CD4-positive, alpha-beta T cell (primary cell): Measurements from ENCODE around the gene PODXL. TPM values are rescaled to one million over a fixed set of nuclear protein-coding genes. Genes with fewer than 3 reads are reported as not detected.

ENCODE experiments used
- ATAC-seq: fragments of 200-7000 bp; cut with Tn5 transposase; one replicate; pipeline ENCODE4 v1.10.0; 2022; ENCODE audit warnings: mild to moderate bottlenecking; ENCODE audit not compliant: poor library complexity
- CTCF ChIA-PET: fragments of 350-600 bp; sonication (Branson Sonifier 250); formaldehyde crosslinking; loops from one replicate; lab custom pipeline; 2021; ENCODE audit warnings: antibody characterized with exemption, inconsistent platforms; lab: Charles Lee
- POLR2A ChIA-PET: fragments of 350-600 bp; sonication (Branson Sonifier 250); formaldehyde crosslinking; loops from one replicate; lab custom pipeline; 2021; ENCODE audit warnings: antibody characterized with exemption, inconsistent platforms; lab: Charles Lee
- DNase-seq, 14 experiments: peaks; one replicate each; pipeline ENCODE4 v3.0.0-alpha.2; 2013 to 2020; ENCODE audit warnings: mixed read lengths in 2 of 14
- H3K27ac ChIP-seq, 2 donors: one replicate each; pipeline versions ENCODE4 v1.5.1 to v1.7.0; 2013; ENCODE audit warnings: low read length in 2 of 2, low read depth in 1 of 2, mild to moderate bottlenecking in 1 of 2
- H3K27me3 ChIP-seq, 2 experiments: 1 replicate in 1 of 2; 2 replicates in 1 of 2; pipeline versions ENCODE4 v1.6.1 to v1.7.0; 2013; ENCODE audit warnings: low read length in 2 of 2, control low read depth in 1 of 2, mild to moderate bottlenecking in 1 of 2, moderate library complexity in 1 of 2; ENCODE audit not compliant: insufficient read depth in 2 of 2, control insufficient read depth in 1 of 2
- H3K36me3 ChIP-seq: one replicate; pipeline ENCODE4 v1.6.1; 2013; ENCODE audit warnings: low read length, control low read depth; ENCODE audit not compliant: insufficient read depth
- H3K4me1 ChIP-seq: one replicate; pipeline ENCODE4 v1.6.1; 2013; ENCODE audit warnings: low read length, control low read depth; ENCODE audit not compliant: insufficient read depth
- H3K4me3 ChIP-seq: one replicate; pipeline ENCODE4 v1.5.1; 2013; ENCODE audit warnings: mild to moderate bottlenecking, low read length, moderate library complexity
- H3K9me3 ChIP-seq, 2 experiments: 1 replicate in 1 of 2; 2 replicates in 1 of 2; pipeline versions ENCODE4 v1.6.1 to v1.7.0; 2013; ENCODE audit warnings: low read length in 2 of 2, mild to moderate bottlenecking in 2 of 2, control low read depth in 1 of 2, moderate library complexity in 1 of 2; ENCODE audit not compliant: control insufficient read depth in 1 of 2, insufficient read depth in 1 of 2
- H3K27ac Mint-ChIP-seq: one replicate; pipeline ENCODE4 v1.8.0; 2020; ENCODE audit warnings: mixed read lengths
- H3K27me3 Mint-ChIP-seq: one replicate; pipeline ENCODE4 v1.8.0; 2021; ENCODE audit warnings: mixed read lengths
- H3K36me3 Mint-ChIP-seq: one replicate; pipeline ENCODE4 v1.8.0; 2021; ENCODE audit warnings: low read depth, mixed read lengths
- H3K4me1 Mint-ChIP-seq: one replicate; pipeline ENCODE4 v1.8.0; 2021; ENCODE audit warnings: low read depth, mixed read lengths
- H3K4me3 Mint-ChIP-seq: one replicate; pipeline ENCODE4 v1.8.0; 2020; ENCODE audit warnings: mild to moderate bottlenecking, mixed read lengths
- H3K9me3 Mint-ChIP-seq: one replicate; pipeline ENCODE4 v1.8.0; 2020; ENCODE audit warnings: mixed read lengths
- CTCF ChIP-seq: fragments of 200-600 bp; IDR thresholded peaks from one replicate; pipeline ENCODE4 v1.8.0; 2022; ENCODE audit warnings: antibody characterized with exemption, mild to moderate bottlenecking
- intact Hi-C, 2 experiments: fragments of 100-400 bp; cut with DNase I in 1 of 2; cut with micrococcal nuclease in 1 of 2; formaldehyde crosslinking; loops; one replicate each; pipeline versions ENCODE4 v1.15.1 to v1.9.0; 2023 to 2025; cut with DNase I, micrococcal nuclease
- total RNA-seq, 174 experiments: library from RNA in 2 of 174; stranded (reverse) in 2 of 174; gene quantifications; one replicate each; pipeline ENCODE4 v1.2.3 and lab custom pipeline; 2021 to 2026

The PODXL gene
- total RNA-seq, 2 experiments from 2014 or later = 0.16 to 0.47 TPM

DNA sequence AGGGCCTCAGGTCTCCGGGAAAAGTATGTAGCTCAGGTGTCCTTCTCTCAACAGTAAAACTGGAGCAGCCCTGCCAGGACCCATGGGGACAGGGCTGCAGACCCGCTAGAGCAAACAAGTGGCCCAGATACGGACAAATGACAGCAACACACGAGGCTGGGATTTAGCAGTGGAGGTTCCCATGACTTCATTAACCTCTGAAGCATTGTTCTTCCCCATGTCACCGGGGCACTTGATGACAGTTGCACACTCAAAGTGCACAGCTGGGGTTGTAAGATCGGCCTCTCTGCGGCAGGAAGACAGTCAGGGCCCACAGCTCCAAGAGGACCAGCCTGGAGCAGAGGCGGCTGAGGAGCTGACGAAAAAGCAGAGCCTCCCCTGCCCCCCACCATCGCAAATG, 12.5 kb upstream of the PODXL start:
- H3K9me3 Mint-ChIP-seq = no peaks in the 10 kb centered on the region
- ChIA-PET POLR2A (no interaction called here), CTCF (no interaction called here)
- Histone ChIP-seq H3K9me3 (no peaks in the 10 kb centered on the region), H3K4me3 (no peak overlapping the region), H3K27ac (no peak overlapping the region), H3K27me3 (no peaks in the 10 kb centered on the region), H3K4me1 (no peaks in the 10 kb centered on the region), H3K36me3 (no peaks in the 10 kb centered on the region)
- H3K4me1 Mint-ChIP-seq = no peaks in the 10 kb centered on the region
- intact Hi-C loops = no loop called here
- DNase-seq (no peak), ATAC-seq (no peak)
- H3K27ac Mint-ChIP-seq = no peak overlapping the region
- no peaks in the 10 kb centered on the region for H3K36me3 Mint-ChIP-seq
- no peak overlapping the region for H3K4me3 Mint-ChIP-seq
- no peak for TF ChIP-seq CTCF
- H3K27me3 Mint-ChIP-seq = no peaks in the 10 kb centered on the region

GRCh38 chr7:131568510-131568909, 12.1 kb upstream of the PODXL start:
- H3K4me1 ChIP-seq = no peaks in the 10 kb centered on the region
- no peaks in the 10 kb centered on the region for H3K9me3 ChIP-seq
- intact Hi-C loops = no loop called here
- Mint-ChIP-seq H3K36me3 (no peaks in the 10 kb centered on the region), H3K4me1 (no peaks in the 10 kb centered on the region), H3K27ac (no peak overlapping the region), H3K9me3 (no peaks in the 10 kb centered on the region), H3K4me3 (no peak overlapping the region), H3K27me3 (no peaks in the 10 kb centered on the region)
- no peaks in the 10 kb centered on the region for H3K27me3 ChIP-seq
- ChIA-PET CTCF (no interaction called here), POLR2A (no interaction called here)
- no peaks in the 10 kb centered on the region for H3K36me3 ChIP-seq
- DNase-seq (no peak), ATAC-seq (no peak)
- TF ChIP-seq CTCF = no peak
- no peak overlapping the region for H3K4me3 ChIP-seq
- no peak overlapping the region for H3K27ac ChIP-seq

- ChIA-PET CTCF (no interaction called here), POLR2A (no interaction called here)
- no peaks in the 10 kb centered on the region for H3K4me1 Mint-ChIP-seq
- H3K4me3 Mint-ChIP-seq = no peak overlapping the region
- no peak overlapping the region for H3K27ac ChIP-seq
- no peak for DNase-seq
- no peaks in the 10 kb centered on the region for H3K36me3 ChIP-seq
- H3K9me3 Mint-ChIP-seq = no peaks in the 10 kb centered on the region
- peaks cover 0 to 9% of the 10 kb centered on the region in 2 experiments for H3K27me3 ChIP-seq
- H3K4me3 ChIP-seq = no peak overlapping the region
- no peak for TF ChIP-seq CTCF
- no peaks in the 10 kb centered on the region for H3K9me3 ChIP-seq
- no peaks in the 10 kb centered on the region for H3K4me1 ChIP-seq
- peaks cover 13% of the 10 kb centered on the region for H3K27me3 Mint-ChIP-seq
- no peak overlapping the region for H3K27ac Mint-ChIP-seq
- no peak for ATAC-seq
- no peaks in the 10 kb centered on the region for H3K36me3 Mint-ChIP-seq
- intact Hi-C loops = no loop called here
Measured at GRCh38 chr7:131564640-131565039, 8.2 kb upstream of the PODXL start.
